K562 (cell line): ENCODE measurements around the gene HOXB5. TPM values are rescaled to one million over a fixed set of nuclear protein-coding genes. Genes with fewer than 3 reads are reported as not detected.

Experiments
- ATAC-seq: fragments of 200-7000 bp; cut with Tn5 transposase; 3 replicates; pipeline ENCODE4 v1.9.1; 2020; ENCODE audit warnings: moderate library complexity
- BruUV-seq: library from RNA; stranded (reverse); fragments of 400-500 nt; replicated peaks from 2 replicates; lab custom pipeline; 2021; lab: Mats Ljungman, UMichigan
- CTCF ChIA-PET: fragments of 300-600 bp; formaldehyde crosslinking; extraction: SDS; loops from one replicate; lab custom pipeline; 2021; ENCODE audit warnings: low intra/inter-chr PET ratio; lab: Yijun Ruan, JAX
- POLR2A ChIA-PET: fragments of 300-600, 350-650 bp; sonication (Branson Sonifier 250); formaldehyde crosslinking; extraction: SDS; loops from one replicate; lab custom pipeline; 2021; ENCODE audit warnings: antibody characterized with exemption, inconsistent platforms; lab: Yijun Ruan, JAX
- DNase-seq, 4 experiments: peaks; one replicate each; pipeline versions ENCODE4 v3.0.0 to v3.0.0-alpha.2; 2011 to 2018; ENCODE audit warnings: low spot score in 3 of 4, mixed read lengths in 3 of 4; ENCODE audit errors: extremely low read depth in 1 of 4
- FAIRE-seq: peaks from 2 replicates; lab custom pipeline; 2011; peaks lifted over from hg19 to GRCh38; lab: Jason Lieb, UNC
- H2AFZ ChIP-seq: 2 replicates; pipeline ENCODE4 v1.6.0; 2011; ENCODE audit warnings: low read depth, low read length, control low read depth, inconsistent platforms
- H3K27ac ChIP-seq: fragments of 200-600 bp; 3 replicates; pipeline ENCODE4 v1.8.0; 2011; ENCODE audit warnings: low read depth, mild to moderate bottlenecking, control low read depth, inconsistent platforms, low read length, moderate library complexity, mixed read lengths; ENCODE audit errors: extremely low read depth
- H3K27me3 ChIP-seq, 2 experiments: fragments of 300-600 bp in 1 of 2; 2 replicates in 1 of 2; 3 replicates in 1 of 2; pipeline versions ENCODE4 v1.6.0 to v1.8.0; 2011; ENCODE audit warnings: inconsistent platforms in 2 of 2, low read length in 2 of 2, mild to moderate bottlenecking in 1 of 2, mixed read lengths in 1 of 2, moderate library complexity in 1 of 2; ENCODE audit not compliant: control insufficient read depth in 2 of 2, insufficient read depth in 2 of 2
- H3K36me3 ChIP-seq: fragments of 300-600 bp; 3 replicates; pipeline ENCODE4 v1.8.0; 2011; ENCODE audit warnings: mild to moderate bottlenecking, low read length, inconsistent platforms; ENCODE audit not compliant: control insufficient read depth, insufficient read depth
- H3K4me1 ChIP-seq, 2 experiments: fragments of 200-600 bp in 1 of 2; replicated peaks in 1 of 2; 2 replicates in 1 of 2; 3 replicates in 1 of 2; pipeline versions ENCODE4 v1.5.1 to v1.8.0; 2011; ENCODE audit warnings: inconsistent platforms in 2 of 2, low read length in 2 of 2, mild to moderate bottlenecking in 1 of 2, mixed read lengths in 1 of 2, moderate library complexity in 1 of 2; ENCODE audit not compliant: control insufficient read depth in 2 of 2, insufficient read depth in 2 of 2
- H3K4me2 ChIP-seq: 2 replicates; pipeline ENCODE4 v1.6.1; 2011; ENCODE audit warnings: low read length, control low read depth, inconsistent platforms, mixed read lengths; ENCODE audit not compliant: insufficient read depth
- H3K4me3 ChIP-seq: fragments of 200-600 bp; sonication (generic), shearing (Covaris generic); 2 replicates; pipeline ENCODE4 v1.5.1; 2016; ENCODE audit warnings: control low read depth, inconsistent platforms
- H3K79me2 ChIP-seq: fragments of 200-600 bp; 3 replicates; pipeline ENCODE4 v1.8.0; 2011; ENCODE audit warnings: low read length, inconsistent platforms; ENCODE audit not compliant: control insufficient read depth, insufficient read depth
- H3K9ac ChIP-seq, 2 experiments: 2 replicates each; pipeline versions ENCODE4 v1.6.0 to v1.6.1; 2011; ENCODE audit warnings: low read depth in 2 of 2, low read length in 2 of 2, control low read depth in 1 of 2, inconsistent platforms in 1 of 2, mild to moderate bottlenecking in 1 of 2, mixed read lengths in 1 of 2; ENCODE audit not compliant: insufficient read depth in 1 of 2
- H3K9me1 ChIP-seq: one replicate; pipeline ENCODE4 v1.6.0; 2011; ENCODE audit warnings: inconsistent platforms, mild to moderate bottlenecking, low read length, moderate library complexity; ENCODE audit not compliant: control insufficient read depth, insufficient read depth
- H3K9me3 ChIP-seq: replicated peaks from 2 replicates; pipeline ENCODE4 v1.5.1; 2011; ENCODE audit warnings: low read depth, low read length, inconsistent platforms; ENCODE audit not compliant: control insufficient read depth, insufficient read depth
- H4K20me1 ChIP-seq: replicated peaks from 2 replicates; pipeline ENCODE4 v1.6.1; 2011; ENCODE audit warnings: low read length, inconsistent platforms, mixed read lengths; ENCODE audit not compliant: control insufficient read depth, insufficient read depth
- NR2C2 ChIP-seq, 2 experiments: fragments of 200-800 bp in 1 of 2; sonication (Bioruptor generic) in 1 of 2; sonication (generic) in 1 of 2; formaldehyde crosslinking in 1 of 2; IDR thresholded peaks; 2 replicates each; pipeline versions ENCODE4 v1.6.1 to v1.8.0; 2016 to 2022; ENCODE audit warnings: mild to moderate bottlenecking in 1 of 2, missing compliant biosample characterization in 1 of 2, missing genetic modification characterization in 1 of 2, missing genetic modification reagents in 1 of 2
- ZBTB33 ChIP-seq: sonication (generic); formaldehyde crosslinking; IDR thresholded peaks from 2 replicates; pipeline ENCODE4 v1.8.1; 2023; ENCODE audit warnings: mild to moderate bottlenecking, missing genetic modification reagents
- ZNF277 ChIP-seq: fragments of 250-450 bp; sonication (Bioruptor Pico); IDR thresholded peaks from 2 replicates; pipeline ENCODE4 v1.8.0; 2022; ENCODE audit warnings: inconsistent platforms, mild to moderate bottlenecking, moderate library complexity, borderline replicate concordance
- WGBS: fragments of 100-300 bp; shearing (Covaris generic); methylation state at CpG from one replicate; pipeline ENCODE4 v1.1.6; 2016; ENCODE audit warnings: low coverage, mixed read lengths; ENCODE audit not compliant: insufficient coverage; ENCODE audit errors: missing lambda C conversion rate; 5-methylcytosine and 5-hydroxymethylcytosine counted together
- in situ Hi-C: fragments of 300-500 bp; cut with MboI; formaldehyde crosslinking; loops from 4 replicates; pipeline ENCODE4 v1.15.0; 2018; ENCODE audit warnings: inconsistent platforms, mixed read lengths
- intact Hi-C: fragments of 100-400 bp; cut with micrococcal nuclease; formaldehyde crosslinking; loops from 2 replicates; pipeline ENCODE4 v1.14.2; 2022
- polyA plus RNA-seq, 8 experiments: library from polyadenylated mRNA; depleted of rRNA in 4 of 8; stranded (reverse) in 5 of 8; unstranded in 3 of 8; fragments of >200 nt; fragmentation: Nextera tagmentation in 2 of 8; fragmentation: Illumina TruSeq in 1 of 8; extraction: Ambion mirVana in 2 of 8; extraction: Trizol in 1 of 8; gene quantifications; 2 replicates each; pipeline versions ENCODE4 v1.2.1 to v1.2.3, GENCODE V29; 2011 to 2014; ENCODE audit warnings: inconsistent platforms in 1 of 8, missing spikeins in 1 of 8
- total RNA-seq, 7 experiments: library from RNA; depleted of rRNA in 6 of 7; stranded (reverse); fragments of >200 nt in 6 of 7; fragmentation: Illumina TruSeq in 2 of 7; extraction: Trizol in 2 of 7; gene quantifications; 2 replicates each; pipeline versions ENCODE4 v1.2.1 to v1.2.3, GENCODE V29; 2011 to 2021; ENCODE audit warnings: low replicate concordance in 1 of 7

The HOXB5 gene
- total and polyA plus RNA-seq, 9 of the 15 experiments (the other 6 are each of a cell fraction or from before 2014, with no cell fraction given), result 0.24 to 2.7 (median 0.65) TPM

GRCh38 chr17:48564188-48565021 lies 29.2 kb downstream of the HOXB5 start:
- no peak overlapping the region for H3K4me3 ChIP-seq
- H3K9me1 ChIP-seq, result peaks cover 6% of the 10 kb centered on the region
- POLR2A ChIA-PET, result interaction anchor here (0.6 to 3.9 kb wide), 3 partner anchors 8 to 1647 kb away, joined by 3 to 21 read pairs (median 4); no protein-coding TSS in a partner anchor
- FAIRE-seq, result no peak
- CTCF ChIA-PET, result no interaction called here
- no peak overlapping the region for H2AFZ ChIP-seq
- in situ Hi-C loops, result no loop called here
- H3K9ac ChIP-seq, result no peak overlapping the region
- no peak overlapping the region for H3K4me2 ChIP-seq
- intact Hi-C loops, result no loop called here
- ATAC-seq, result no peak
- DNase-seq, result peak in 1 of 4 experiments; percentile 33
- TF ChIP-seq ZNF277 (CRISPR knock-in tag) (no peak), NR2C2 (CRISPR knock-in tag; IDR thresholded peaks at IDR 0.05) (no peak), NR2C2 (tag; IDR thresholded peaks at IDR 0.05) (no peak), ZBTB33 (CRISPR knock-in tag) (0 out of 2 replicates have a peak, but pooled peaks have one; percentile 7)
- TF ChIP-seq, all 486 proteins: peak for 1
- Histone ChIP-seq H4K20me1 (no peaks in the 10 kb centered on the region; the same call in 1 of the 2 replicates), H3K9me3 (no peaks in the 10 kb centered on the region), H3K36me3 (peaks cover 89% of the 10 kb centered on the region; the same call in 2 of the 3 replicates), H3K27me3 (no peaks in the 10 kb centered on the region), H3K4me1 (peaks cover 8 to 16% of the 10 kb centered on the region in 2 experiments), H3K79me2 (peaks cover 46% of the 10 kb centered on the region), H3K27ac (no peak overlapping the region)
- no TSS peak for BruUV-seq
- 90% methylated on average over 26 of the region's 73 CpGs for WGBS
